HG03280 (cell line): ENCODE results near the gene AK8.

ENCODE experiments used
- ATAC-seq: cut with Tn5 transposase; IDR thresholded peaks from one replicate; pipeline ENCODE4 v1.9.1; 2021; ENCODE audit warnings: mild to moderate bottlenecking, moderate library complexity; ENCODE audit not compliant: unreplicated experiment

The AK8 gene

DNA sequence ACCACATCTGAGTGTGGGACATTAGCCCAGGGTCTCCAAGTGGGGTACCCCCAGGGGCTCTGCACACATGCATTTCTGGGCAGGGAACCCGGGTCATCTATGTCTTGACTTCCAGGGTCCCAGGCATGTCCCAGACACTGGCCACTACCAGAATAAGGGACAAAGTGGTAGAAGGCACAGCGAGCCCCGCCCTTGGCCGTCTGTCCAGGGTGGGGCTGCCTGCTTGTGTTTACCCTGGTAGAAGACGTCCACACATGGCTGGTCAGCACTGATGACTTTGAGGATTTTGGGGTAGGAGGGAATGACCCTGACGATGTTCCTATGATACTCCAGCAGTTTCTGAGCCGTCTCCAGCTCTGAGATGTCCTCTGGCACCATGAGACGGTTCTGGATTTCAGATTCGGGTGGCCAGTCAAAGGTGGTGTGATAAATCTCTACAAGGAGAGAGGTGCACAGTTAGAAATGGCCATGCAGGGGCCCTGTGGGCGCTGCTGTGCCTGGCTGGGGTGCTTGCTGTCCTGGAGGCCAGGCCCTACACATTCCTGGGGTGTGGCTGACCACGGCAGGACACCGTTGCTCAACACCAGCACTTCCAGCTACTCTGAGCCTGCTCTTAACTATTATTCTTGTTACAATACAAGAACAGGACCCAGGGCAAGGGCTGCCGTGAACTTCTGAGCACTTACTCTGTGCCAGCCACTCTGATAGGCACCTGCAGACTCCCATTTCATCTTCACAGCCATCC, 51.3 kb downstream of the AK8 start:
- no peak for ATAC-seq

- ATAC-seq, result no peak
Observed at GRCh38 chr9:132826131-132826530, 52.0 kb downstream of the AK8 start.

- ATAC-seq, result no peak
Observed at GRCh38 chr9:132825430-132825829, 52.7 kb downstream of the AK8 start.

- no peak for ATAC-seq
Observed at GRCh38 chr9:132824951-132825350, 53.1 kb downstream of the AK8 start.

GRCh38 chr9:132824151-132824550, 53.9 kb downstream of the AK8 start:
- no peak for ATAC-seq

- ATAC-seq, result no peak
Observed at GRCh38 chr9:132823370-132824145, 54.5 kb downstream of the AK8 start.

DNA sequence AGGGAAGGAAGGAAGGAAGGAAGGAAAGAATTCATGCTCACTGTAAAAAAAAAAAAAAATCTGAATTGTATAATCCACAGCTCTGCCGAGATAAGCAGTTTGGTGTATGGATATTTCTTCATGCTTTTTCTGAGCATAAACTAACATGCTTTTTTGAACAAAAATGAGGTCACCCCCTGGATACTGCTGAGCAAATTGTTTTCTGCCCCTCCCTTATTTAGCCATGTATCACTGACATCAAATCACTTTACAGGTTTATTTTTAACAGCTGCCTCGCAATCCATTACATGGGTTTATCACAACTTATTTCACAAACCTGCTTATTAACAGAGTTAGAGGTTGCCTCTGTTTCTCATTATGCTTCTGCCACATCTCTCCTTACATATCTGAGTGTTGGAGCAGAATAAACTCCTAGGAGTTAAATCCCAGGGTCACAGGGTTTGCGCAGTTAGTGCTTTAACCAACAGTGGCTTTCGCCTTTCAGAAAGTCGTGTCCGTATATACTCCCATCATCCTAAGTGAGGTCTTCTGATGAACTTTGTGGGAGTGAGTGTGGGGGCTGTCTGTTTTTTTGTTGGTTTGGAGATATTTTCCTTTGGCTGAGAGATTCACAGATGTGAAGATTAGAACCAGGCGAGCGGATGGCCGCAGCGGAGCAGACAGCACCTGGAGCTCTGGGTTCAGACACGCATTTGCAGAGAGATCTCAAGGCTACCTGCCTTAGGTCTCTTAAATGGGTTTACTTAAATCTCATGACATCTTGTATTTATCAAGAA, 57.7 kb downstream of the AK8 start:
- ATAC-seq, result no peak

- ATAC-seq, result no peak
Observed at GRCh38 chr9:132818588-132818987, 59.5 kb downstream of the AK8 start.

- no peak for ATAC-seq
Observed at GRCh38 chr9:132814937-132815336, 63.1 kb downstream of the AK8 start.

- ATAC-seq, result no peak
Observed at GRCh38 chr9:132813115-132813771, 64.8 kb downstream of the AK8 start.

DNA sequence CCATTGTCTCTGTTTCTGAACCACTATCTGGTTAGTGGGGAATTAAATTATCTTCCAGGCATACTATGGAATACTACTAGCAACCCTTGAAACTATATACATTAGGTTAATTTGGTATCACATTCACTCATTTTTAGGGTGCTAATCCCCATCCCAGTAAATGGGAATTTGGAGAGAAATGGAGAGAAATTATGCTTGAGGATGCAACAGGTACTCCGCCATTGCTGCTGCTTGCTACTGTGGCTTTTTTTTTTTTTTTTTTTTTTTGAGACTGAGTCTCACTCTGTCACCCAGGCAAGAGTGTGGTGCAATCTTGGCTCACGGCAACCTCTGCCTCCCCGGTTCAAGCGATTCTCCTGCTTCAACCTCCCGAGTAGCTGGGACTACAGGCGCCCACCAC, 66.1 kb downstream of the AK8 start:
- ATAC-seq, result no peak

DNA sequence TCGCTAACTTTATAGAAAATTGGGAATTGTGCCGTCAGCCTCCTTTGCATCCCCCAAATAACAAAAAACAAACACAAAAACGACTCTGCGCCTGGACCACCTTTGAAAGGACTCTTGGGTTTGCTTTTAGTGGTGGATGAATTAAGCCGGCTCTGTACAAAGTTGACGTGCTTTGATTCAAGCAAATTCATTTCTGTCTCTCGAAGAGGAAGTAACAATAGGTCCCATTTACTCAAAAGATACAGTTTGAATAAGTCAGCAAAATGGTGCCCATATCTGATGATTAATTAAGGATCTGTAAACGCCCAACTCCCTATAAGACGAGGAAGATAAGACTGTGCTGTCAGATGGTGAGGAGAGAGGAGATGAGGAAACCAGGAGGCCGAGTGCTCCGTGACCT, 67.8 kb downstream of the AK8 start:
- ATAC-seq, result no peak

GRCh38 chr9:132809677-132810271, 68.3 kb downstream of the AK8 start:
- ATAC-seq, result no peak

DNA sequence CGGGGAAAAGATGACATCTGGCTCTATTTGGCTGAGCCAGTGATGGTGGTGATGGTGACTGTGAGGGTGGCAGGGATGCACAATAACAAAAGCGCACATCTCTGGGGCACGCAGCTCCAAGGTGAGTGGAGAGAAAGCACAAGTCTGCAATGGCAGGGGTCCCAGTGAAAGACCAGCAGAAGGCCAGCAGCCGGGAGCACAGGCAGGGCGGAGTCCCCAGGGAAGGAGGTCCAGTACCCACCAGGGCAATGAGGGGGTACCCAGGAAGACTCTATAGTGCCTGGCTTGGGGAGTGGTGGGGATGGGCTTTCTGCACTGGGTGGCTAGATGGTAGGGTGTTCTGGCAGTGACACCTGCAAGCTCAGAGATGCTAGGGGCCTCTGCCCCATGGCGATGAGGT, 69.4 kb downstream of the AK8 start:
- no peak for ATAC-seq

- ATAC-seq, result no peak
Observed at GRCh38 chr9:132806723-132807421, 71.2 kb downstream of the AK8 start.

DNA sequence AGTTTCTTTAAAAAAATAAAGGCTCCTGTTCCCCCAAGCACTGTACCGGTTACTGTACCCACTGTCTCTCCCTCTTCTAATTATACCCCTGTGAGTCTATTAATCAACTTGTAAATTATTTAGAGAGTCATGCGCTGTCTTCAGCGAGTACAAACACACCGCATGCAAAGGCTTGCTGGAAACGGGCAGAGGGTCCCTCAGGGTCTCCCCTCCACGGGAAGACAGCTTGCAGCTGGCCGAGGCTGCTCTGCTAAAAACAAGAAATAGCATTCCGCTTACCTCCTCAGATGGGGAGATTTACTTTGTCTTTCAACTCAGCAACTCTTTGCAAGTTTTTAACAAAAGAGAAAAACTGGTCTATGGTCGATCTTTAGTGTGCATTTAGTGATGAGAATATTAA, 71.8 kb downstream of the AK8 start:
- no peak for ATAC-seq

GRCh38 chr9:132804576-132805295, 73.3 kb downstream of the AK8 start:
- no peak for ATAC-seq

DNA sequence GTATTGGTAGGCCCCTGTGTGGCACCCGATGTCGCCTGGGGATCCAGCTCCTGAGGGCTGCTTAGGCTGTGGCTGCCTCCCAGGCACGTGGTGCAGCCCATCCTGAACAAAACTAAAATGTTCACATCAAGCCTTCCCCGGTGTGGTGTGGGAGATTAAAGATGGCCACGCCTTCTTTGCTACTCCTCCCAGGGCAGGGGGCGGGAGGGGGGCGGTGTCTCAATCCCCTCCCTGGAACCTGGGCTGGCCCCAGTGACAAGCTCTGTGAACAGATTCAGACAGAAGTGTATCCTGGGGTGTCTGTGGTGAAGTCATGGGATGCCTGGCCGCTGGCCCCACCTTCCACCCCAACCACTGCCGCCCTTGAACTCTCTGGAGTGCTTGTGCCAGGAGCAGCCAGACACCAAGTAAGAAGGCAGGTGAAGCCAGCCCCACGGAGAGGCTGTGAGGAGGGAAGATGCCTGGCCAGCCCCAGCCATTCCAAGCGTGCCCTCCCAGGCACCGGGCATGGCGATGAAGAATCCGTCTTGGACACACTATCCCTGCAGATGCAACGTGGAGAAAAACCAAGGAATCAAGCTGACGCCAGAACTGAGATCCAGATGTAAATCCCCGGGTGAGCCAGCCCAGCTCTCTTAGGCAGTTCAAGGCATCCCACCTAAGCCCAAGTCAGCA, 75.8 kb downstream of the AK8 start:
- ATAC-seq, result no peak

- ATAC-seq, result no peak
Observed at GRCh38 chr9:132801659-132802058, 76.4 kb downstream of the AK8 start.
